Measurements from ENCODE around the gene RENBP. TPM values are rescaled to one million over a fixed set of nuclear protein-coding genes. Genes with fewer than 3 reads are reported as not detected.

Gene RENBP
- total RNA-seq, 1 donor, result 4.3 TPM

DNA sequence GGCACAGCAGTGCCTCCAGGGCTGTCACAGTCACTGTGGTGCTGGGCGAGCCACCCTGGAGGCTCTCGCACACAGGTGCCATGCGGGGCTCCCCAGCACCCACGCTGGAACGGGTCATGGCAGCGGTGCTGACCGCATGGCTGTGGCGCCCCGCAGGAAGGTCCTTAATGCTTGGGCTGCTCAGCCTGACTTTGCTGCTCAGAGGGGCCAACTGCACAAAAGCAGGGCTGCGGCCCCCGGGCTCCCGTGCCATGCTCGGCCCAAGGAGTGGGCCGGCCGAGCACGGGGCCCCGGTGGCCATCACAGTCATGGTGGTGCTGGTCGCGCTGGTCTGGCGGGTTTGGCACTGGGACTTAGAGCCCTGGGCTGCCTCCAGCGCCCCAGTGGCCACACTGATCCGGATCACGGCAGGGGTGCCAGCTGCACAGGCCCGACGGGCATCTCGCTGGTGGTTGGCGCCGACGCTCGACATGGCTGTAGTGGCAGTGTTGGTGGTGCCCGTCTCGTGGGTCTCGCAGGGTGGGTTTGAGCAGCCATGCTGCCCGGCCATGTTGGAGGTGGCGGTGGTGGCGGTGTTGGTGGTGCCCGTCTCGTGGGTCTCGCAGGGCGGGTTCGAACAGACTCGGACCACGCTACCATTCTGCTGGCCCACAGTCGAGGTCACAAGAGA, 10.2 kb upstream of the RENBP start:
- no peak for DNase-seq (ENCODE audit: low read depth)
- no peak overlapping the region for H3K4me3 ChIP-seq (ENCODE audit: low read depth, low read length)
- TF ChIP-seq, protein P1, sequence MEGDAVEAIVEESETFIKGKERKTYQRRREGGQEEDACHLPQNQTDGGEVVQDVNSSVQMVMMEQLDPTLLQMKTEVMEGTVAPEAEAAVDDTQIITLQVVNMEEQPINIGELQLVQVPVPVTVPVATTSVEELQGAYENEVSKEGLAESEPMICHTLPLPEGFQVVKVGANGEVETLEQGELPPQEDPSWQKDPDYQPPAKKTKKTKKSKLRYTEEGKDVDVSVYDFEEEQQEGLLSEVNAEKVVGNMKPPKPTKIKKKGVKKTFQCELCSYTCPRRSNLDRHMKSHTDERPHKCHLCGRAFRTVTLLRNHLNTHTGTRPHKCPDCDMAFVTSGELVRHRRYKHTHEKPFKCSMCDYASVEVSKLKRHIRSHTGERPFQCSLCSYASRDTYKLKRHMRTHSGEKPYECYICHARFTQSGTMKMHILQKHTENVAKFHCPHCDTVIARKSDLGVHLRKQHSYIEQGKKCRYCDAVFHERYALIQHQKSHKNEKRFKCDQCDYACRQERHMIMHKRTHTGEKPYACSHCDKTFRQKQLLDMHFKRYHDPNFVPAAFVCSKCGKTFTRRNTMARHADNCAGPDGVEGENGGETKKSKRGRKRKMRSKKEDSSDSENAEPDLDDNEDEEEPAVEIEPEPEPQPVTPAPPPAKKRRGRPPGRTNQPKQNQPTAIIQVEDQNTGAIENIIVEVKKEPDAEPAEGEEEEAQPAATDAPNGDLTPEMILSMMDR (IDR thresholded peaks at IDR 0.05; ENCODE audit: insufficient read depth, low read depth, low read length), result no peak

DNA sequence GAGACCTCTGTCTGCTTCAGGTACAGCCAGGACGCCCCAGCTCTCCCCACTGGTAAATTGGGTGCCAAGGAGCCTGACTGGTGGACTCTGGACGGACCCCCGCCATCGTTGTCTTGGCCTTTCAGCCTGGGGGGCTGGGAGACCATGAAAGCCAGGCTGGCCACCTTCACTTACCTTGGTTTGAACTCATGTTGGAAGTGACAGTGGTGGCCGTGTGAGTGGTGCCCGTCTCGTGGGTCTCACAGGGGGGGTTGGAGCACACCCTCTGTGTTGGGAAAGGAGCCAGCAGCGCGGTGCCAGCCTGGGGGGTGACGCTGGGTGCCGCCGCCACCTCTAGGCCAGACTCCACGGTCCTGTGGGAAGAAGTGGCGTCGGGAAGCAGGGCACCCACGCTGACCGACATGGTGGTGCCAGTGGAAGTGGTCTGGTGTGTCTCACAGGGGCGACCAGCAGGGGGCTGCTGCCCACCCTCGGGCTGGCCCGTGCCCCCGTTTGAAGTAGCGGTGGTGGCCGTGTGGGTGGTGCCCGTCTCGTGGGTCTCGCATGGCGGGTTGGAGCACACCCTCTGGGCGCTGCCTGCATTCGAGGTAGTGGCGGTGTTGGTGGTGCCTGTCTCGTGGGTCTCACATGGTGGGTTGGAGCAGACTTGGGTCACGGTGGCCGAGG, 9.6 kb upstream of the RENBP start:
- no peak for DNase-seq (ENCODE audit: low read depth)
- no peak overlapping the region for H3K4me3 ChIP-seq (ENCODE audit: low read depth, low read length)
- TF ChIP-seq, protein P1 (IDR thresholded peaks at IDR 0.05; ENCODE audit: insufficient read depth, low read depth, low read length), result no peak

DNA sequence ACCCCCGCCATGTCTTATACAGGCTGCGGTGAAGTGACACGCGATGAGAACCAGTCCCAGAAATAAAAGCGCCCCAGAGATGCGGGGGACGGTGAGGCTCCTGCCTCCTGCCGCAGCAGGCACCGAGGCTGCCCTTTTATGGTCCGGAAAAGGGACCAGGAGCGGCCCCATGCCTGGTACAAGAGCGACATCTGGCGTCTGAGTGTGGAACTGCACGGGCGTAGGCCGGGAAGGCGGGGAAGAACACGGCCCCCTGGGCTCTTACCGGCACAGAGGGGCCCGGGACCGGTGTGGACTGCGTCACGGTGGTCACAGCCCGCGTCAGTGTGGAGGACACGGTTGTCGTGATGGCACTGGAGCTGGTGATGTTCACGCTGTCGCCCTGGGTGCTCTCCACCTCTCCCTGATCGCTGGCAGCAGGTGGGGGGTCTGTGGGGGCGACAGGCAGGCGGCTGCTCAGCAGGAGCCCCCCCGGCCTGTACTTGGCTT, 8.9 kb upstream of the RENBP start:
- peak; percentile 57 for DNase-seq (ENCODE audit: low read depth)
- H3K4me3 ChIP-seq (ENCODE audit: low read depth, low read length), result no peak overlapping the region
- TF ChIP-seq, protein P1 (IDR thresholded peaks at IDR 0.05; ENCODE audit: insufficient read depth, low read depth, low read length), result peak; percentile 88

DNA sequence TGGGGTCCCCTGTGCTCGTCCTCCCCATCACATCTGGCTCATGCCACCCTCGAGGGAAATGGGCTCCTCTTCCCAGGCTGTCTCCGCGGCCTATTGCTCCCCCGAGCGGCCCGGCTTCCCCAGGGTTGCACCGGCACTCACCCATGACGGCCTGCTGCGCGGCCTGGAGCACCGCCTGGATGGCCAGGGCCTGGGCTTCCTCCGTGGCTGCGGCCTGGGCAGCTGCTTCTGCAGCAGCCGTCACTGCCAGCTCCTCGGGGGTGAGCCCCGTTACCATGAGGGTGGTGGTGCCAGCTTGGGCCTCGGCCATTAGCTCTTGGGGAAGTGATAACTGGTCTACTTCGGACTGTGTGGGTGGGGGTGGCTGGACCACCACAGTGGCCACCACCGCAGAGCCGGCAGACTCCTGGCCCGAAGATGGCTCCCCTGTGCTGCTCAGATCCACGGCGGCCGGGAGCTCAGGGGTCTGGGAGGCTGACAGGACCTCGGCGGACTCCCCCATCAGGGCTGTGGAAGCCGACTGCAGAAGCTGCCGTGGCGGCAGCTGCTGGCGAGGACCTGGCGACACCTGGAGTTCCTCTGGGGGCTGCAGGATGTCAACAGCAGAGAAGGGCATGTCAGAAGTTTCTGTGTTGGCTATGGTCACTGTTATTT, 8.1 kb upstream of the RENBP start:
- no peak overlapping the region for H3K4me3 ChIP-seq (ENCODE audit: low read depth, low read length)
- TF ChIP-seq, protein P1 (IDR thresholded peaks at IDR 0.05; ENCODE audit: insufficient read depth, low read depth, low read length), result no peak
- no peak for DNase-seq (ENCODE audit: low read depth)

DNA sequence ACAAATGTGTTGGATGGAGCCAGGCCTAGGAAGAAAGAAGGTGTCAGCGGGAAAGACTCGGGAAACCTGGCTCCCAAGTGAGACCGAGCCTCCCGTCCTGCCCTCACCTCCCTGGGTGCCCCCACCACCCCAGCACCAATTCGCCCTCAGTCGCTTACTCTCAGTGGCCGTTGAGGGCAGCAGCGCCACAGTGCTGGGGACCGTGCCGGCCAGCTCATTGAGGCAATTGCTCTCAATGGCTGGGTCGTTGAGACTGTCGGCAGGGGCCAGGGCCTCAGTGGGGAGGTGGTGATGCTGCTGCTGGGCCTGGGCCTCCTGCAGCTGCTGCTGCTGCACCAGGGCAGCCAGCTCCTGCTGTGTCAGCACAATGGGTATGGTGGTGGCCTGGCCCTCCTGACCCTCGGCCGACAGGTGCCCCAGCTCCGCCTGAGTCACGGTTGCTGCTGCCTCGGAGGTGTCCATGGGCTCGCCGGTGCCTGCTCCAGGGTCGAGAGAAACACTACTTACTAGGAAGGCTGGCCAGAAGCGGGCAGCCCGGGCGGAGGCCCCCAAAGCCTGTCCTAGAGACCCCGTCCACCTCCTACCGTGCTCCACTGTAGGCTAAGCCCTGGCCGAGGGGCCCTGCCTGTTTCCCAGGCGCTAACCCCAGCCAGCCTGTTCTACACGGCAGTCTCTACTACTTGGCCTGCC, 7.4 kb upstream of the RENBP start:
- DNase-seq (ENCODE audit: low read depth), result no peak
- TF ChIP-seq, protein P1 (IDR thresholded peaks at IDR 0.05; ENCODE audit: insufficient read depth, low read depth, low read length), result no peak
- H3K4me3 ChIP-seq (ENCODE audit: low read depth, low read length), result no peak overlapping the region

DNA sequence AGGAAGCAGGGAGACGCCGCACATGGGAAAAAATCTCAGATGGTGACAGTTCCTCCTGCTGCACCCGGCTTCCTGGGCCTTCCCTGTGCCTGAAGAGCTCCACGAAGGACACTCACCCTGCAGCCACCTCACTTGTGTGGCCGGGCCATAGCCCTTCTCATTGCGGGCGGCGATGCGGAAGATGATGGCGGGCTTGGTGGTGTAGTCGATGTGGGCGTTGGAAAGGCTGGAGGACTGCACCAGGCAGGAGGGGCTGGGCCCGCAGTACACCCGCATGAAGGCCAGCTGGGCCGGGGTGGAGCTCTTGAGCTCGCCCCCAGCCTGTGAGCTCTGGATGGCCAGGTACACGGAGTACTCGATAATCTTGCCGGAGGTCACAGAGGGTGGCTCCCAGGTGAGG, 5.7 kb upstream of the RENBP start:
- no peak for DNase-seq (ENCODE audit: low read depth)
- TF ChIP-seq, protein P1 (IDR thresholded peaks at IDR 0.05; ENCODE audit: insufficient read depth, low read depth, low read length), result no peak
- no peak overlapping the region for H3K4me3 ChIP-seq (ENCODE audit: low read depth, low read length)

Measured in fibroblast of villous mesenchyme (primary cell).